ENCODE data around the gene MAP3K10. TPM values are rescaled to one million over a fixed set of nuclear protein-coding genes. Genes with fewer than 3 reads are reported as not detected.

Gene MAP3K10
- total and polyA plus RNA-seq, 2 of the 13 experiments (the other 11 are each of a cell fraction or from before 2014, with no cell fraction given): 3.4 to 5.0 TPM

- TF ChIP-seq ZBTB39 (CRISPR knock-in tag; IDR thresholded peaks at IDR 0.05): no peak
- TF ChIP-seq MED1 (CRISPR knock-in tag; IDR thresholded peaks at IDR 0.05): peak; percentile 86
- TF ChIP-seq MXD4 (CRISPR knock-in tag; IDR thresholded peaks at IDR 0.05): peak; percentile 81
- TF ChIP-seq MTF1 (CRISPR knock-in tag; IDR thresholded peaks at IDR 0.05): no peak
- TF ChIP-seq MZF1 (CRISPR knock-in tag; IDR thresholded peaks at IDR 0.05; ENCODE audit: borderline replicate concordance): no peak
- no peak for TF ChIP-seq EZH2 (conservative IDR thresholded peaks at IDR 0.05; ENCODE audit: low read depth, low read length)
- no peak for TF ChIP-seq BRF2 (CRISPR knock-in tag; IDR thresholded peaks at IDR 0.05)
- peak; percentile 87; the same call in 1 of the 2 replicates for TF ChIP-seq SALL1 (CRISPR knock-in tag; IDR thresholded peaks at IDR 0.05)
- peak; percentile 80; the same call in 1 of the 2 replicates for TF ChIP-seq ZNF580 (CRISPR knock-in tag; IDR thresholded peaks at IDR 0.05; ENCODE audit: borderline replicate concordance, low read depth)
- TF ChIP-seq ZNF570 (CRISPR knock-in tag; IDR thresholded peaks at IDR 0.05; ENCODE audit: borderline replicate concordance): no peak
- peak; percentile 84 for TF ChIP-seq PHF20 (CRISPR knock-in tag; IDR thresholded peaks at IDR 0.05)
- no peak; the same call in 1 of the 2 replicates for TF ChIP-seq EHMT2 (IDR thresholded peaks at IDR 0.05; ENCODE audit: borderline replicate concordance, low read depth, low read length)
- peak; percentile 42 for TF ChIP-seq RBM39 (IDR thresholded peaks at IDR 0.05; ENCODE audit: low read depth, low read length, poor library complexity, severe bottlenecking)
- TF ChIP-seq TFAP4 (IDR thresholded peaks at IDR 0.05; ENCODE audit: borderline replicate concordance, low read depth): peak; percentile 79; the same call in 1 of the 2 replicates
- TF ChIP-seq AHR (CRISPR knock-in tag; IDR thresholded peaks at IDR 0.05): peak; percentile 66; the same call in 1 of the 2 replicates
- TF ChIP-seq ZFP41 (CRISPR knock-in tag; IDR thresholded peaks at IDR 0.05; ENCODE audit: borderline replicate concordance): peak; percentile 24; the same call in 1 of the 2 replicates
- no peak for TF ChIP-seq ZNF484 (CRISPR knock-in tag; IDR thresholded peaks at IDR 0.05; ENCODE audit: borderline replicate concordance, low read depth)
- TF ChIP-seq ELF1 (CRISPR knock-in tag; IDR thresholded peaks at IDR 0.05): peak; percentile 66
- peak; percentile 70; the same call in 1 of the 2 replicates for TF ChIP-seq ZNF510 (CRISPR knock-in tag; IDR thresholded peaks at IDR 0.05; ENCODE audit: low read depth)
- 0 out of 2 replicates have a peak, but pooled peaks have one; percentile 85 for TF ChIP-seq ZNF160 (CRISPR knock-in tag; IDR thresholded peaks at IDR 0.05)
- no peak for TF ChIP-seq MED13 (CRISPR knock-in tag; IDR thresholded peaks at IDR 0.05)
- no peak for TF ChIP-seq ZBTB37 (CRISPR knock-in tag; IDR thresholded peaks at IDR 0.05)
- peak; percentile 72; the same call in 1 of the 2 replicates for TF ChIP-seq ZBTB7B (CRISPR knock-in tag; IDR thresholded peaks at IDR 0.05)
Measured at GRCh38 chr19:40231544-40232424, 40.6 kb downstream of the MAP3K10 start (continued).

Measured in HepG2 (cell line).